SJCRH30 (cell line): ENCODE results near the gene RAI1. TPM values are rescaled to one million over a fixed set of nuclear protein-coding genes. Genes with fewer than 3 reads are reported as not detected.
A peak's percentile ranks its signal among the peaks of the same experiment; 100 is the strongest.

Experiments used
- DNase-seq, 2 experiments: peaks; one replicate each; pipeline ENCODE4 v3.0.0-alpha.2; 2015 to 2020
- H3K27ac ChIP-seq: fragments of 250-450 bp; sonication (Bioruptor Pico); 2 replicates; pipeline ENCODE4 v1.5.1; 2020; ENCODE audit warnings: mild to moderate bottlenecking, moderate library complexity
- H3K27me3 ChIP-seq: fragments of 250-450 bp; sonication (Bioruptor Pico); 2 replicates; pipeline ENCODE4 v1.5.1; 2020; ENCODE audit warnings: mild to moderate bottlenecking, moderate library complexity
- H3K36me3 ChIP-seq: fragments of 250-450 bp; sonication (Bioruptor Pico); 2 replicates; pipeline ENCODE4 v1.5.1; 2020; ENCODE audit warnings: mild to moderate bottlenecking, moderate library complexity
- H3K4me1 ChIP-seq: fragments of 250-450 bp; sonication (Bioruptor Pico); 2 replicates; pipeline ENCODE4 v1.5.1; 2020; ENCODE audit warnings: mild to moderate bottlenecking, moderate library complexity
- H3K4me3 ChIP-seq: fragments of 250-450 bp; sonication (Bioruptor Pico); 2 replicates; pipeline ENCODE4 v1.5.1; 2020; ENCODE audit warnings: mild to moderate bottlenecking, moderate library complexity
- H3K9me3 ChIP-seq: fragments of 250-450 bp; sonication (Bioruptor Pico); replicated peaks from 2 replicates; pipeline ENCODE4 v1.5.1; 2020; ENCODE audit warnings: mild to moderate bottlenecking, moderate library complexity
- total RNA-seq: library from RNA; depleted of rRNA; stranded (reverse); fragments of >200 nt; shearing (Covaris generic); gene quantifications from 2 replicates; pipeline ENCODE4 v1.2.3, GENCODE V29; 2014

RAI1 gene
- total RNA-seq, 1 experiment from 2014 or later, result 72.2 TPM

DNA sequence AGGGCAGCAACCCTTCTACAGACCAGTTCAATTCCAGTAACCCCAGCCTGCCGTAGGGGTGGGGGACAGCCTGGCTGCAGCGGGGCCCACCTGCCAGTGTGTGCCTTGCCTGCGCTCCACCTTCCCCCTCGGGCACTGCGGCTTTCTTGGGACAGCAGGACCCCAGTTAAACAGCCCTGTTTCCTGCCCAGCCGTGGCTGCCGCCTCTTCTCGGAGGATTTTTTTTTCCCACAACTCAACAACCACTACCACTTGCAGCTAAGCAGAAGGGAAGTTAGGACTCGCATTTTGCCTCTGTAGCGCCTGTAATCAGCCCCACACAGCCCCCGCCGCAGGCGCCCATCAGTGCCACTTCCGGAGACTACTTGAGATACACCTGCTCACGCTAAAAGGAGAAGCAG is 76.1 kb downstream of the RAI1 start:
- DNase-seq, result no peak
- no peaks in the 10 kb centered on the region for H3K36me3 ChIP-seq
- no peaks in the 10 kb centered on the region for H3K27me3 ChIP-seq
- H3K4me3 ChIP-seq, result no peak overlapping the region
- peaks cover 11% of the 10 kb centered on the region for H3K4me1 ChIP-seq
- no peak overlapping the region for H3K27ac ChIP-seq
- no peaks in the 10 kb centered on the region for H3K9me3 ChIP-seq

DNA sequence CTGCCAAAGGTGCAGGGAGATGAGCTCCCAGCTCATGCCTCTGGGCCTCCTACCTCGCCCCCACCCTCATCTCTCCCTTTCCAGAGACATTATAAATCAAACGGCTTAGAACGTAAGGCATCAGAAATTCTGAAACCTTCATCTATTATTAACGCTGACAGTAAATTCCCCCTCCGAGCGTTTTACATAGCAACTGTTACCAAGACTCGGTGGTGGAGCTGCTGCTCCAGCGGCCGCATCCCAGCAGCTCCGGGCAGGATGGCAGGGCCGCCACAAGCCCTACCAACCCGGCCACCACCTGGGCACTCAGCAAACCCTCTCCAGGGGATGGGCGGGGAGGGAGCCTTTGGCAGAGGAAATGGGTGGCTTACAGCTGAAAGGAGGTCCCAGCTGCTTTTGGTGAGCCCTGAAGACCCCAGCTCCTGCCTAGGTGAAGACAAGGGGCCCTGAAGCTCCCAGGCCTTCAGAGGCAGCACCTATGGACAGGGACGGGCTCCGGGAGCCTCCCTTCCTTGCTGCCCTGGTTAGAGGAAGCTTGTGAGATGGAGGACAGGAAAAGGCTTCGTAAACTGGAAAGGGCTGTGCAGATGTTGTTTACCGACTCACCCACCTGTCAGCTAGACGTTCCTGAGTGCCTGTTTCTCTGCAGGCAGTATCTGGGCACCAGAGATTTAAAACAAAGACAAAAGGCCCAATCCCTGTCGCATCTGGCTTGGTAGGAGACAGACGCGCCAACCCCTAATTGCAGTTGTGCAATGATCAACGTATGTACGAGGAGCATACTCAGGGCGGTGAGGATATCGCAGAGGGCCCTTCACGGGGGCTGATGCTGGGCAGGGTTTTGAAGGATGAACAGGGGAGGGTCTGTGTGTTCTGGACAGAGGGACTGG is 76.9 kb downstream of the RAI1 start:
- no peak overlapping the region for H3K27ac ChIP-seq
- H3K36me3 ChIP-seq, result no peaks in the 10 kb centered on the region
- no peak for DNase-seq
- H3K4me1 ChIP-seq, result peaks cover 8% of the 10 kb centered on the region
- H3K4me3 ChIP-seq, result no peak overlapping the region
- H3K27me3 ChIP-seq, result no peaks in the 10 kb centered on the region
- no peaks in the 10 kb centered on the region for H3K9me3 ChIP-seq

DNA sequence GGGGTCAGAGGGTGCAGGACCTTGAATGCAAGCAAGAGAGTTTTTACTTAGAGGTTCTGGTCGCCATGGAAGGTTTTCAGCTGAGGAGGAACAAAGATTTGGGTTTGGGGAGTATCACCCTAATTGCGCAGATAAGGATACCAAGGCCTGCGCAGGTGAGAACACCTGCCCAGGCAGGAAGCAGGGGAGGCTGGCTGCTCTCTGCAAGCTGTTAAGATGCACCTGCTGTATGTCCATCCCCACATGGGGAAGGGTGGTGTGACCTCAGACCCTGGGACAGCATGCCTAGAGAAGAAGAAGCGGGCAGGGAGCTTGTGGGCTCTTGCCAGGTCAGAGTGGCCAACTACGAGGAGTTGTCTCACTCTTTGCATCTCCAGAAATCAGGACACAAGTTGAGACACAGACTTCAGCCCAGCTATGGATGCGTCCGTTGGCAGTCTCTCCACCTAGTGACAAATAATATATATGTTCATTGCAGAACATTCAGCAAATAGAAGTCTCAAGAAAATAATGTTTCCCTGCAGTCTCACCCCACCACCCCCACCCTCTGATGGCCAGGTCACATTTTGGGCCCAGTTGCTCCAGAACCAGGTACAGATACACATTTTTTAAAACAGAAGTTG is 77.8 kb downstream of the RAI1 start:
- no peaks in the 10 kb centered on the region for H3K36me3 ChIP-seq
- DNase-seq, result no peak
- H3K27ac ChIP-seq, result no peak overlapping the region
- H3K4me3 ChIP-seq, result no peak overlapping the region
- H3K4me1 ChIP-seq, result peaks cover 10% of the 10 kb centered on the region; the same call in 1 of the 2 replicates
- no peaks in the 10 kb centered on the region for H3K9me3 ChIP-seq
- H3K27me3 ChIP-seq, result no peaks in the 10 kb centered on the region

DNA sequence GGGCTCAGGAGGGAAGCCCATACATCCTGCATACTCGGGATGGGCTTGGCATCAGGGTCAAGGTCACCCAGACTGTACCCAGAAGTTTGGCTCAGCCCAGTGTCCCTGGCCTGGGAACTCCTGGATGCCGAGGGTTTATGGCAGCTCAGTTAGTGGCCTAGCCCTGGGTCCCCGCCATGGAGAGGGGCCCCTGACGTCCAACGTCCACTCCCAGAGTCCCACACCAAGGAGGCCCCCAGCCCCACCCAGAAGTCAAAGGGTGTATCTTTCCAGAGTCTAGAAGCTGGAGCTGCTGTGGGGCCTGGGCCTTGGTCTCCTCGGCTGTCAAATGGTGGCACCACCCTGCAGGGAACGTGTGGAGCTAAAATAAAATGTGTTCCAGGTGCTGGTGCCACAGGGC is 79.1 kb downstream of the RAI1 start:
- Histone ChIP-seq H3K27ac (no peak overlapping the region), H3K9me3 (no peaks in the 10 kb centered on the region), H3K36me3 (no peaks in the 10 kb centered on the region), H3K4me3 (no peak overlapping the region), H3K27me3 (no peaks in the 10 kb centered on the region), H3K4me1 (peaks cover 16% of the 10 kb centered on the region)
- DNase-seq, result no peak

DNA sequence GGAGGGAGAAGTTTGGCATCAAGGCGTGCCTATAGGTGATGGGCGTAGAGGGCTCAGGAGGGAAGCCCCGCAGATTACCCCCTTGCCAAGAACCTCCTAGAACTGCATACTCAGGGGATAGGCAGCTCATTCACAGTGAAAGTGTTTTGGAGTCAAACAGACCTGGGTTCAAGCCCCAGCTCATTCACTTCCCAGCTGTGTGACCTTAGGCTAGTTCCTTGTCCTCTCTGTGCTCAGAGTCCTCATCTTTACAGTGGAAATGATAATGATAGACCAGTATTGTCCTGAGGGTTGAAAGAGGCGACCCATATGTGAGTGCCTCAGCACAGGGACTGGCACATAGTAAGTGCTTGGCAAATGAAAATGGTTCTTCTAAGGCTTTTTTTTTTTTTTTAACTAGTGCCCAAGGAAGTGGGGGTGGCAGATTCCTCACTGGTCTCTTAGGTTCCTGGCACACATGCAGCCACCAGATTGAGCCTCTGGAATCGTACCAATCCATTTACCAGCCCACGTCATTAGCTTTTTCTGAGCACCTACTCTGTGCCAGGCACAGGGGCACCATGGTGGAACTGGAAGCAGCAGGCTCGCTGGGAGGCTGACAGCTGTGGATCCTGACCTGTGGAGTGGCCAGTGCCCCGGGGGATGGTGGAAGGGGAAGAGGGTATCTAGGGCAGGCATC is 79.8 kb downstream of the RAI1 start:
- Histone ChIP-seq H3K9me3 (no peaks in the 10 kb centered on the region), H3K36me3 (no peaks in the 10 kb centered on the region), H3K27ac (no peak overlapping the region), H3K27me3 (no peaks in the 10 kb centered on the region), H3K4me3 (no peak overlapping the region), H3K4me1 (peaks cover 22% of the 10 kb centered on the region)
- DNase-seq, result no peak

DNA sequence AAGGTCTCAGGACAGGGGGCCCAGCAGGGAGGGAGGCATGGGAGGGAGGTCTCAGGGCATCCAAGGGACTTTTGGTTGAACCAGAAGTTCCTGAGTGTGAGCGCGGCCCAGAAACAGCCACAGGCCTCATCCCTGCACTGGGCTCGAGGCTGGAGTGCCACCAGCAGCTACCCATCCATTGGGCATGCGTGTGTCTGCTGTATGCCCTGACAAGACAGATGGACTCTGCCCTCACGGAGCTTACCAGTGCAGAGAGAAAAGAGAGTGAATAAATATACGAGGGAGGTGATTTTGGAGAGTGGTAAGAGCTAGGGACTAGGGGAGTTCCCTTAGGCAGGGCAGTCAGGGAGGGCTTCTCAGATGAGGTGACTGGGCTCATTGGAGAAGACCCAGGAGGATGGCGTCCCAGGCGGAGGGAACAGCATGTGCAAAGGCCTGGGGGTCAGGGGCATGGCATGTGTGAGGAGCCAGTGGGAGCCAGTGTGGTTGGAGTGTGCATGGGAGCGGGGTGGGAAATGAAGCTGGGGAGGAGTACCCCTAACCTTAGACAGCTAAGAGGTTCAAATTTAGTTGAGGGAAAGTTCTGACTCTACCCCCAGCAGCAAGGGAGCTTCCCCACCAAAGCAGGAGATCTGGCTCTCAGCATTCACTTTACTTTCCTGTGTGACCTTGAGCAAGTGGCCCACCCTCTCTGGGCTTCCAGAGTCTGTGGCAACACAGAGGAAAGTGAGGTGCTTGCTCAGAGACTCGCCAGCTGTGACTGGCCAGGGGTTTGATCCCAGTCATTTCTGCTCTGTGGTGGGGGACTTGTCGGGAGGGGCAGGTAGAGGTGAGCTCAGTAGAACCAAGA is 80.9 kb downstream of the RAI1 start:
- no peak for DNase-seq
- Histone ChIP-seq H3K36me3 (no peaks in the 10 kb centered on the region), H3K4me1 (peaks cover 32% of the 10 kb centered on the region)

DNA sequence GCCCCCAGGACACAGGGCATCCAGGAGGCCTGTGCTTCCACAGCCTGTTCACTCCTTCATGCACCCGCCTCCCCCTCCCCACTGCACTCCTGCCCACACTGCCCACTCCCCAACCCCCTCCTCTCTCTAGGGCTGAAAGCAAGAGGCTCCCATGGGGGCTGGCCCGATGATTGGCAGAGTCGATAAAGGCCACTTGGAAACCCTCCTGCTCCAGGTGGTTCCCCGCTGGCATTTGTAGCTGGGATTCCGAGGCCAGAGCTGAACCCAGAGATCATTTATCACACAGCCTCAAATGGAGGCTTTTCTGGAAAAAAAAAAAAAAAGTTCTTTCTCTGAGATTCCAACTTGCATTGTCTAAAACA is 81.5 kb downstream of the RAI1 start:
- Histone ChIP-seq H3K36me3 (no peaks in the 10 kb centered on the region), H3K4me3 (no peak overlapping the region), H3K4me1 (peaks cover 38% of the 10 kb centered on the region), H3K27ac (no peak overlapping the region), H3K27me3 (no peaks in the 10 kb centered on the region), H3K9me3 (no peaks in the 10 kb centered on the region)
- DNase-seq, result no peak

More for the DNA sequence above, 80.9 kb downstream of the RAI1 start:
- no peaks in the 10 kb centered on the region for H3K9me3 ChIP-seq
- H3K4me3 ChIP-seq, result no peak overlapping the region
- no peaks in the 10 kb centered on the region for H3K27me3 ChIP-seq
- no peak overlapping the region for H3K27ac ChIP-seq

DNA sequence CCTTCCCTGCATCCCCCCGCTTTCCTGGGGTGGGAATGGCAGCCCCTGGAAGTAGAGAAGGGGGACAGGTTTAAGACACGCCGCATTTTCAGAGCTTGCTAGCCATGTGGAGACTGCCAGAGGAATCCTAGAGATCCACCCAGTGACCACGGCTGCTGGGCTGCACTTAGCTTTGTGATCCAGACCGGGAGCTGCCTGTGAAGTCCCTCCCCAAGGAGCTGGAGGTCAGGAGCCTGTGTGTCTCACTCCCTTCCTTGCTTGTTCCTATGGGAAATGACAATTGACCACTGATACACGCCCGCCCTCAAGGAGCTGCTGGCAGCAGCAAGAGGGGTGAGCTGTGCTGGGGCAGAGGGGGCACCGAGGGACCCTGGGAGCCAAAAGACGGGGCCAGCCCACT is 81.9 kb downstream of the RAI1 start:
- H3K27ac ChIP-seq, result no peak overlapping the region

DNA sequence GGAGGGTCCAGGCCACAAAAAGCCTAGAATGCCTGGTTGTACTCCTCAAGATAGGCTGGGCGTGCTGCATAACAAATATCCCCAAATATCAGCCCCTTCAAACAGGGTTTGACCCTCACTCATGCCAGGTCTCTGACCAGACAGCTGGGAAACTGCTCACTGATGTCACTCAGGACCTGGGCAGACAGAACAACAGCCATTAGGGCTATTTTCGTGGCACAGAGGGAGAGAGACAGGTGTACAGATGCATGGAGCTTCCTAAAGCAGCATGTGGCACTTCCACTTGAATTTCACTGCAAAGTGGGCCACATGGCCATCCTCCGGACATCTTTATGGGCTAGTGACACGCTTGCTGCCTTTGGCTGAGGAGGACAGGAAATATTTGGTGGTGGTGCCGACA is 82.5 kb downstream of the RAI1 start:
- no peak overlapping the region for H3K27ac ChIP-seq
- H3K4me3 ChIP-seq, result no peak overlapping the region
- H3K27me3 ChIP-seq, result no peaks in the 10 kb centered on the region
- no peak for DNase-seq
- H3K9me3 ChIP-seq, result no peaks in the 10 kb centered on the region
- peaks cover 47% of the 10 kb centered on the region for H3K4me1 ChIP-seq
- H3K36me3 ChIP-seq, result no peaks in the 10 kb centered on the region

More for the DNA sequence above, 81.9 kb downstream of the RAI1 start:
- peaks cover 43% of the 10 kb centered on the region for H3K4me1 ChIP-seq
- no peaks in the 10 kb centered on the region for H3K27me3 ChIP-seq
- no peaks in the 10 kb centered on the region for H3K36me3 ChIP-seq
- no peaks in the 10 kb centered on the region for H3K9me3 ChIP-seq
- H3K4me3 ChIP-seq, result no peak overlapping the region
- DNase-seq, result no peak

DNA sequence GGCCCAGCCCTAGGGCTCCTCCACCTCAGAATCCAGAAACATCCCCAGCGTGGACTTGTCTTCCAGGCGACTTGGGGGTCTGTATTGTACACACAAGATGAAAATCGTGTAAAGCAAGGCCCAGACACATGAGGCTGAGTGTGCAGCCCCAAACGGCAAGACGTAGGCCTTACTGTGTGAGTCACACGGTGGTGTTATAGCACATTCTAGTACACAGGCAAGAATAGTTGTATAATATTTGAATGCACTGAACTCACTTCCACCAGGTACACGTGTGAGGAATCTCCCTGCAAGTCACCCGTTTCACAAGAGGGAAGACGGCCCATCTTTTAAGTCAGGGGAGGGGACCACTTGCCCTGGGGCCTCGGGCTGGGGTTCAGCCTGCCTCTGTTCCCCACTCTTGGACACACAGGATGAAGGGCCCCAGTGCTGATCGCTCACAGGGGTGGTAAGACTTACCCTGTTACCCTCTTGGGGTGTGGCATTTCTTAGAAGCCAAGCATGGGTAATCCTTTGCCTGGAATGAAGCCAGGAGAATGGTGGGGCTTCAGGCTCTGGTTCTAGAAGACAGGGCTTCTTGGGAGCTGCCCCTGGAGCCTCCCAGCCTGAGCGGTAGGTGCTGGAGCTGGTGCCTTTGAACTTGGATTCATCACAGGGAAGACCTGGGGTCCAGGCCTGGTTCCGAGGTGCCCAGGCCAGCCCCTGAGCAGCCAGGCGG is 84.3 kb downstream of the RAI1 start:
- Histone ChIP-seq H3K36me3 (no peaks in the 10 kb centered on the region), H3K4me3 (peak overlapping the region; percentile 17), H3K27ac (peak overlapping the region; percentile 88), H3K27me3 (no peaks in the 10 kb centered on the region), H3K9me3 (no peaks in the 10 kb centered on the region), H3K4me1 (peaks cover 47% of the 10 kb centered on the region)
- no peak for DNase-seq

DNA sequence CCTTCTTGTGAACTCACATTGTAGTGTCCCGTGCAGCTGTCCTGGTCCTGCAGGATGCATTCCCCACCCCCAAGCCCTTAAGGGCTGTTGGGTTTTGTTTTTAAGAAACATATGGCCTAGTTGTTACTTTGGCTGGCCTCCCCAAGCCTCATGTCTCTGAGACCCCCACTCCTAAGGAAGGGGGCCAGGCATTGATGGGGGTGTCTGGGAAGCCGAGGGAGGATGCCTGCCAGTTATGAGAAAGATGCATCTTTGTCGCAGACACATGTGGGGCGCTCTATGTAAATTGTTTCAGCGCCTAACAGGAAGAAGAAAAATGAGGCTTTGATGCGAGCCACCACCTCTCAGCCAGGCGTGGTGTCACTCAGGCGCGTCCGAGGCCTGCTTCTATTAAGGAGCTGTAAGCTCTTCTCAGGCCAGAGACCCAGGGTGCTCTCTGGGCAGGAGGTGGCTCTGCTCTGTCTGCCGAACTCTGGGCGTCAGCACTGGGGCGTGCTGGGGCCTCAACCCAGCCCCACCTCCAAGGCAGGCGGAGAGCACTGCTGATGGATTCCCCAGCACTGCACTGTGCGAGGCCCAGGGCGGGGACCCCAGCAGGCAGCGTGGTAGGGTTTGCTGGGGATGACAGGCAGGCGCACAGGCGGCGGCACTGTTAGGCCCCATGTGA is 85.0 kb downstream of the RAI1 start:
- H3K4me1 ChIP-seq, result peaks cover 47% of the 10 kb centered on the region
- H3K9me3 ChIP-seq, result no peaks in the 10 kb centered on the region
- peak overlapping the region; percentile 17 for H3K4me3 ChIP-seq
- H3K27ac ChIP-seq, result peak overlapping the region; percentile 88
- no peaks in the 10 kb centered on the region for H3K36me3 ChIP-seq
- DNase-seq, result peak; percentile 98 to 99
- no peaks in the 10 kb centered on the region for H3K27me3 ChIP-seq

DNA sequence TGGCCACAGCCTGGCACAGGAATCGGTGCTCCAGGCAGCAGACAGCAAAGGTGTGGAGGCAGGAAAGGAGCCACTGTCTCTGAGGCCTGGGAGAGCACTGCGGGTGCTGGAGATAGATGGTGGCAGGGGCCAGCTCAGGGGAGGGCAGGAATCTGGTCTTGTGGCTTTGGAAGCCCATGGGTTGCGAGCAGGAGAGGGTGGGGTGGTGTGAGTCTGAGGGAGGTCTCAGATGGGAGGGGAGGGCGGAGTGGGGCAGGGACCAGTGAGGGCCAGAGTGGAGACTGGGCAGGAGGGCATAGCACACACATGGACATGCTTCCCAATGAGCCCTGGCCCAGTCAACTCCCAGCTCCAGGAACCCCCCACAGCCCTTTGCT is 85.5 kb downstream of the RAI1 start:
- Histone ChIP-seq H3K27me3 (no peaks in the 10 kb centered on the region), H3K27ac (peak overlapping the region; percentile 88), H3K9me3 (no peaks in the 10 kb centered on the region), H3K4me1 (peaks cover 47% of the 10 kb centered on the region), H3K36me3 (no peaks in the 10 kb centered on the region), H3K4me3 (peak overlapping the region; percentile 17)
- DNase-seq, result peak; percentile 88 to 89

DNA sequence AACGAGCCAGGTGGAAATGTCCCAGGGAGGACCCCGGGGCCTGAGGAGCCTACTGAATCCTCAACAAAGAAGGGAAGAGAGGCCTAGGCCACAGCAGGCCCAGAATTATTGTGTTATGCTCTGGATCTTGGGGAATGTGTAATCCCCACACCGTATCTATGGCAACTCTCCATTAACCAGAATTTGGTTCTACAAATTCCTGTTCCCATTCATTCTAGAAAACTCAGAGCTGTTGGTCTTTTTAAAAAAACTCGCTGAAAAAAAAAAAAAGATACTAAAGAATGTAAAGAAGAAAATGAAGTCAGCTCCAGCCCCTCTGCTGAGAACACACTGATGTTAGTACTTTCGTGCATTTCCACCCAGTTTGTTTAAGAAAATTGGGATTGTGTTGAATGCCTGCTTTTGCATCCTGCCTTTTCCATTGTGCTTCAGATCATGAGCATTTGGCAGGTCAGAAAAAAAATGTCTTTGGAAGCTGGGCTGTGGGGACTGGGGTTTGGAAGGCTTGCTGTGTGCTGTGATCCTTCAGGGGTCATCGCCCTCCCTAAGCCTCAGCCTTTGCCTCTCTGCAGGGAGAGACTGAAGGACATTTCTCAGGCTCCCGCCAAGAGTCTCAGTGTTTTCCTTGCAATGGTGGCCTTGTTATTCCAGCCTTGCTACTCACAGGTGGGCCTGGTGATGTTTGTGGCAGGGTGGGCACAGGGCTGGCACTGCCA is 86.1 kb downstream of the RAI1 start:
- DNase-seq, result no peak
- no peaks in the 10 kb centered on the region for H3K9me3 ChIP-seq
- peaks cover 47% of the 10 kb centered on the region for H3K4me1 ChIP-seq
- H3K27ac ChIP-seq, result peak overlapping the region; percentile 88
- H3K4me3 ChIP-seq, result no peak overlapping the region
- no peaks in the 10 kb centered on the region for H3K36me3 ChIP-seq
- no peaks in the 10 kb centered on the region for H3K27me3 ChIP-seq
